K562 (cell line): ENCODE measurements around the gene HAUS7.

ENCODE experiments used
- CBFB ChIP-seq: sonication (generic); formaldehyde crosslinking; IDR thresholded peaks from 2 replicates; pipeline ENCODE4 v1.4.0; 2020; ENCODE audit warnings: mild to moderate bottlenecking, missing genetic modification reagents
- CBX3 ChIP-seq, 2 experiments: IDR thresholded peaks; 1 replicate in 1 of 2; 2 replicates in 1 of 2; pipeline ENCODE4 v1.6.1; 2012; ENCODE audit warnings: inconsistent platforms in 2 of 2, low read length in 2 of 2, borderline replicate concordance in 1 of 2, control low read depth in 1 of 2
- EGR1 ChIP-seq: fragments of 450-650 bp; conservative IDR thresholded peaks from 2 replicates; pipeline ENCODE4 v1.6.1; 2017; ENCODE audit warnings: mild to moderate bottlenecking
- ELF4 ChIP-seq: fragments of 450-650 bp; formaldehyde crosslinking; IDR thresholded peaks from 2 replicates; pipeline ENCODE4 v1.4.0; 2022; ENCODE audit warnings: missing genetic modification characterization
- NUFIP1 ChIP-seq: fragments of 450-650 bp; IDR thresholded peaks from 2 replicates; pipeline ENCODE4 v1.6.1; 2018; ENCODE audit not compliant: partially characterized antibody
- POLR2A ChIP-seq: fragments of 450-650 bp; conservative IDR thresholded peaks from 2 replicates; pipeline ENCODE4 v1.6.1; 2016
- SPI1 ChIP-seq: IDR thresholded peaks from 2 replicates; pipeline ENCODE4 v1.6.1; 2011; ENCODE audit warnings: low read depth, low read length, control low read depth, borderline replicate concordance
- ZNF561 ChIP-seq: fragments of 450-650 bp; formaldehyde crosslinking; conservative IDR thresholded peaks from 2 replicates; pipeline ENCODE4 v1.4.0; 2020; ENCODE audit warnings: mild to moderate bottlenecking, moderate library complexity
- TF ChIP-seq, protein P1 (sequence below): sonication (generic); formaldehyde crosslinking; IDR thresholded peaks from 2 replicates; pipeline ENCODE4 v1.8.0; 2023; ENCODE audit warnings: missing genetic modification reagents, mild to moderate bottlenecking, borderline replicate concordance
- TF ChIP-seq, protein P2 (sequence below), 2 experiments: fragments of 450-650 bp; formaldehyde crosslinking in 1 of 2; IDR thresholded peaks; 2 replicates each; pipeline versions ENCODE4 v1.4.0 to v1.6.1; 2014 to 2020; ENCODE audit warnings: mild to moderate bottlenecking in 2 of 2, borderline replicate concordance in 1 of 2, low read depth in 1 of 2

DNA sequence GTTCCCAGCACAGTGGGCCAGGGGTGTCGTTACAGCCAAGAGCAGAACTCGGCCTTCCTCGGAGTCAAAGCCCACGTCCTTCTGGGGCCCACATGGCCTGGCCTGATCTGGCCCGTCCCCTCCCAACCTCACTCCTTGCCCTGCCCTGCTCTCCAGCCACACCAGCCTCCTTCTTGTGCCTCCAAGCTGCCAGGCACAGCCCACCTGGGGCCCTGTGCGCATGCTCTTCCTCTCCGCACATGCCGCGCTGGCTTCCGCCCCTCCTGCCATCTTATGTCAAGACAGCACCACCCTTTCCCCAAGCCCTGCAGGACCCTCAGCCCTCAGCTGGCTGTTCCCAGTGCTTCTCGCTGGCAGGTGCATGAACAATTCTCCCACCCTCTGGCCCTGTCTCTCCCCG, 6.8 kb downstream of the HAUS7 start:
- TF ChIP-seq NUFIP1 (no peak), CBFB (CRISPR knock-in tag) (no peak), EGR1 (no peak), CBX3 (IDR thresholded peaks at IDR 0.05; ENCODE audit: borderline replicate concordance in 1 of 2, low read length in 2 of 2) (no peak), ZNF561 (CRISPR knock-in tag) (no peak), SPI1 (no peak), POLR2A (no peak), ELF4 (CRISPR knock-in tag) (no peak)
- TF ChIP-seq, protein P1, sequence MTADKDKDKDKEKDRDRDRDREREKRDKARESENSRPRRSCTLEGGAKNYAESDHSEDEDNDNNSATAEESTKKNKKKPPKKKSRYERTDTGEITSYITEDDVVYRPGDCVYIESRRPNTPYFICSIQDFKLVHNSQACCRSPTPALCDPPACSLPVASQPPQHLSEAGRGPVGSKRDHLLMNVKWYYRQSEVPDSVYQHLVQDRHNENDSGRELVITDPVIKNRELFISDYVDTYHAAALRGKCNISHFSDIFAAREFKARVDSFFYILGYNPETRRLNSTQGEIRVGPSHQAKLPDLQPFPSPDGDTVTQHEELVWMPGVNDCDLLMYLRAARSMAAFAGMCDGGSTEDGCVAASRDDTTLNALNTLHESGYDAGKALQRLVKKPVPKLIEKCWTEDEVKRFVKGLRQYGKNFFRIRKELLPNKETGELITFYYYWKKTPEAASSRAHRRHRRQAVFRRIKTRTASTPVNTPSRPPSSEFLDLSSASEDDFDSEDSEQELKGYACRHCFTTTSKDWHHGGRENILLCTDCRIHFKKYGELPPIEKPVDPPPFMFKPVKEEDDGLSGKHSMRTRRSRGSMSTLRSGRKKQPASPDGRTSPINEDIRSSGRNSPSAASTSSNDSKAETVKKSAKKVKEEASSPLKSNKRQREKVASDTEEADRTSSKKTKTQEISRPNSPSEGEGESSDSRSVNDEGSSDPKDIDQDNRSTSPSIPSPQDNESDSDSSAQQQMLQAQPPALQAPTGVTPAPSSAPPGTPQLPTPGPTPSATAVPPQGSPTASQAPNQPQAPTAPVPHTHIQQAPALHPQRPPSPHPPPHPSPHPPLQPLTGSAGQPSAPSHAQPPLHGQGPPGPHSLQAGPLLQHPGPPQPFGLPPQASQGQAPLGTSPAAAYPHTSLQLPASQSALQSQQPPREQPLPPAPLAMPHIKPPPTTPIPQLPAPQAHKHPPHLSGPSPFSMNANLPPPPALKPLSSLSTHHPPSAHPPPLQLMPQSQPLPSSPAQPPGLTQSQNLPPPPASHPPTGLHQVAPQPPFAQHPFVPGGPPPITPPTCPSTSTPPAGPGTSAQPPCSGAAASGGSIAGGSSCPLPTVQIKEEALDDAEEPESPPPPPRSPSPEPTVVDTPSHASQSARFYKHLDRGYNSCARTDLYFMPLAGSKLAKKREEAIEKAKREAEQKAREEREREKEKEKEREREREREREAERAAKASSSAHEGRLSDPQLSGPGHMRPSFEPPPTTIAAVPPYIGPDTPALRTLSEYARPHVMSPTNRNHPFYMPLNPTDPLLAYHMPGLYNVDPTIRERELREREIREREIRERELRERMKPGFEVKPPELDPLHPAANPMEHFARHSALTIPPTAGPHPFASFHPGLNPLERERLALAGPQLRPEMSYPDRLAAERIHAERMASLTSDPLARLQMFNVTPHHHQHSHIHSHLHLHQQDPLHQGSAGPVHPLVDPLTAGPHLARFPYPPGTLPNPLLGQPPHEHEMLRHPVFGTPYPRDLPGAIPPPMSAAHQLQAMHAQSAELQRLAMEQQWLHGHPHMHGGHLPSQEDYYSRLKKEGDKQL (CRISPR knock-in tag): no peak
- TF ChIP-seq, protein P2, sequence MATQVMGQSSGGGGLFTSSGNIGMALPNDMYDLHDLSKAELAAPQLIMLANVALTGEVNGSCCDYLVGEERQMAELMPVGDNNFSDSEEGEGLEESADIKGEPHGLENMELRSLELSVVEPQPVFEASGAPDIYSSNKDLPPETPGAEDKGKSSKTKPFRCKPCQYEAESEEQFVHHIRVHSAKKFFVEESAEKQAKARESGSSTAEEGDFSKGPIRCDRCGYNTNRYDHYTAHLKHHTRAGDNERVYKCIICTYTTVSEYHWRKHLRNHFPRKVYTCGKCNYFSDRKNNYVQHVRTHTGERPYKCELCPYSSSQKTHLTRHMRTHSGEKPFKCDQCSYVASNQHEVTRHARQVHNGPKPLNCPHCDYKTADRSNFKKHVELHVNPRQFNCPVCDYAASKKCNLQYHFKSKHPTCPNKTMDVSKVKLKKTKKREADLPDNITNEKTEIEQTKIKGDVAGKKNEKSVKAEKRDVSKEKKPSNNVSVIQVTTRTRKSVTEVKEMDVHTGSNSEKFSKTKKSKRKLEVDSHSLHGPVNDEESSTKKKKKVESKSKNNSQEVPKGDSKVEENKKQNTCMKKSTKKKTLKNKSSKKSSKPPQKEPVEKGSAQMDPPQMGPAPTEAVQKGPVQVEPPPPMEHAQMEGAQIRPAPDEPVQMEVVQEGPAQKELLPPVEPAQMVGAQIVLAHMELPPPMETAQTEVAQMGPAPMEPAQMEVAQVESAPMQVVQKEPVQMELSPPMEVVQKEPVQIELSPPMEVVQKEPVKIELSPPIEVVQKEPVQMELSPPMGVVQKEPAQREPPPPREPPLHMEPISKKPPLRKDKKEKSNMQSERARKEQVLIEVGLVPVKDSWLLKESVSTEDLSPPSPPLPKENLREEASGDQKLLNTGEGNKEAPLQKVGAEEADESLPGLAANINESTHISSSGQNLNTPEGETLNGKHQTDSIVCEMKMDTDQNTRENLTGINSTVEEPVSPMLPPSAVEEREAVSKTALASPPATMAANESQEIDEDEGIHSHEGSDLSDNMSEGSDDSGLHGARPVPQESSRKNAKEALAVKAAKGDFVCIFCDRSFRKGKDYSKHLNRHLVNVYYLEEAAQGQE (IDR thresholded peaks at IDR 0.05; ENCODE audit: borderline replicate concordance): no peak
- TF ChIP-seq, protein P2 (CRISPR knock-in tag; IDR thresholded peaks at IDR 0.05; ENCODE audit: low read depth): no peak
